CD1c-positive myeloid dendritic cell (primary cell): ENCODE measurements around the gene CENPP.

Experiments used
- DNase-seq: peaks from one replicate; pipeline ENCODE4 v3.0.0-alpha.2; 2016; ENCODE audit errors: extremely low spot score

CENPP gene

DNA sequence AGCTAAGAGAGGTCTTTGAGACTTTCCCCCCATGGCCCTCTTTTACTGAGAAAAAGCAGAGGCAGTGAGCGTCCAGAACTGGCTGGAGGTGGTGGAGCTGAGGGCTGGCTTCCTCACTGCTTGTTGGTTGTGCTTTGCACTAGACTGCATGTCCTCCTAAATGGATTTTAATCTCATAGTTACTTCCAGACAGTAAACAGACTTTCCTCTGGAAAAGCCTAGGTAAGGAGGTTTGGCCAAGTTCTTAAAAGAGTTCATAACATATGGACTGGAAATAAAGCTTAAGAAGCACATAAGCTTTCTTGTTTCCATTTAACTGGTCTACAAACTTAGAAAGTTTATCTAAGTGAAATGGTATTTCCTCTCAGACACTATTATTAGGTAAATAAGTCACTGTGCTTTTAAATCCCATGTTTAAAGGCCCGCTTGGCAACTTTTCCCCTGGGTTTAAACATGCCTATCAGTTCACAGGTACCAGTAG, 154.6 kb downstream of the CENPP start:
- DNase-seq = no peak

DNA sequence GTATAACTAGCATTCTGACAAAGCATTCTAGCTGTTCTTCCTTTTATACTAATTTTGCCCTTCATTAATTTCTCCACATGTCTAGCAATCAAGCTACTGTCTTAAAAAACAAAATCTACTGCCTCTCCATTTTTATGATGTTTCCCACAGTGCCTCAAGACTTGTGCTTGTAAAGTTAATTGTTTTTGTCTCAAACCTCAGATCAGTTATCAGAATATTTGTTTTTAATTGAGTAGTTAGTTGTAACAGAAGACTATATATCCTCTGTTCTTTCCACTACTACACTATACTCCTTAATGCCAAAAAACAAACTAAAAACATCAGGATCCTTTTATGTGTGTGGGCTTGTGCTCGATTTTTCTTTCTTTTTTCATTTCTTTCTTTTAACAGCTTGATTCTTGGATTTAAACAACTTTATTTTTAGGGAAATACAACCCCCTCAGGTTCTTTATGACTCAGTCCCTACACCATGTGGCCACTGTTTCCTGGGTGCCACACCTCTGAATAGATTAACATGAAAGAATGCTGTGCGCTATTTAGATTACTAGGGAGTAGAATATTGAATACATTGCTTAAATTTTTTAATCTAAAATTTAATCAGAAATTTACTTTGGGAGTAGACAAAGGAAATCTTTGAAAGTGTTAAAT, 155.4 kb downstream of the CENPP start:
- DNase-seq = peak; percentile 7

GRCh38 chr9:92482329-92482728, 156.6 kb downstream of the CENPP start, which contains the start of gene ASPN:
TSS of gene ASPN (minus strand) at chr9:92482506.
- DNase-seq = no peak

GRCh38 chr9:92482805-92483204, 157.1 kb downstream of the CENPP start:
- no peak for DNase-seq

- no peak for DNase-seq
These were observed 158.1 kb downstream of the CENPP start for GRCh38 chr9:92483627-92484545.

- no peak for DNase-seq
These were observed 158.8 kb downstream of the CENPP start for GRCh38 chr9:92484563-92484962.

GRCh38 chr9:92486371-92486770, 160.6 kb downstream of the CENPP start:
- no peak for DNase-seq

GRCh38 chr9:92488681-92489550, 163.2 kb downstream of the CENPP start:
- DNase-seq = no peak

DNA sequence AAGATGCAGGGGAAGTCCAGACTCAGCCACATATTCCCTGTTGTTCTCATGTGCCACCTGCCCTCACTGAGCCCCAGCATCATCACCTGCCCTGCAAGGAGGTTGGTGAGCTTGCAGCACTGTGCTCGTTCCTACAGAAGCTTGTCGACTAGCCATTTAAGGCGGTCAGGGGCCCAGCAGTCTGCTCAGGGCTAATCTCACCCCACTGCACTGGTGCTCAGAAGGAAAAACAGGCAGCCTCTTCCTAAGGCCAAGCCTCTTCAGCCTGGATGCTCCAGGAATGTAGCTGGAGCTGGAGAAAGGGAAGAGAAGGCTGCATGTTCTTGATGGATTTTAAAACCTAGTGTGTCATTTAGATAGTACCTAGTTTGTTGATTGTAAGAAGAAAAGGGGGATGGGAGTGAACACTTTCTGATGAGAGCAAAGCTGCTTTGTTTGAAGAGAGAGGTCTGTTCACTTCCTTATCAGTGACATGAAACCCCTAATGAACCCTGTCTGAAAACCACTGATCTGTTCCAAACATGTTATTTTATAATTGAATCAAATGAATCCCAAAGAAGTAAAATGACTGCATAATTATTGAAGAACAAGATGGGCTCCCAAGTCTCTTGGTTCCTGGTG, 167.1 kb downstream of the CENPP start:
- DNase-seq = no peak

- no peak for DNase-seq
These were observed 168.1 kb downstream of the CENPP start for GRCh38 chr9:92493749-92494387.

- DNase-seq = no peak
These were observed 169.1 kb downstream of the CENPP start for GRCh38 chr9:92494856-92495255.

GRCh38 chr9:92496396-92497176, 170.8 kb downstream of the CENPP start:
- no peak for DNase-seq

DNA sequence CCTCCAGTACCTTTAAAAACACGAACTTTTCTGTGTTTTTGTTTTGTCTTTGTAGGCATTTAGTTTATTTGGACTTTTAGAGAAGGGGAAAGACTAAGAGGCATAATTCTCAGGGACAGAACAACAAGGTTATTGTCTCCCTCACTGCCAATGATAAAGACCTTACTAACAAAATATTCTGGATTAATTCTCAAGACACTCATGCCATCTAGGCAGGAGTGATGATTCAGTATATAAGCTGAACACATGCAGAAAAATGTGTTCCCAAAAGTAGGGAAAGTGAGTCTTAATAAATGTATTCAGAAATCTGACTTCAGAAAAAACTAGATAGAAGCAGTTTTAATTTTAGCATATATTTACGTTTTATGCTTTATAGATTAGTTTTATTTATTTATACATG, 173.9 kb downstream of the CENPP start:
- no peak for DNase-seq

DNA sequence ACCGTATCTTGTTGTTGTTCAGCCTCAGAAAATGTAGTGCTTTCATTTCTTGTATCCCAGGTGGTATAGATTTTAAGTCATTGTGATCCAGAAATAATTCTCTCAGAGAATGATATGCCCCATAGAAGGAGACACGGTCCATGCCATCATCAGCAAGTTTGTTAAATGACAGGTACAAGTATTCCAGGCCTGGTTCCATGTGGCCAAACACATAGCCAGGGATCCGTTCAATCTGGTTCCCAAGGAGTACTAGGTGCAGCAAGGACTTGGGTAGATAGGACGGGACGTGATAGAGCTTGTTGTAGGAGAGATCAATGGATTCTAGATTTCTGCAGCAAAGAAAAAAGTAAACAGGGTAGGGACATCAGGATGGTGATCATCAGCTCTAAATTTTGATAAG, 175.0 kb downstream of the CENPP start:
- DNase-seq = no peak

GRCh38 chr9:92501671-92502393, 176.1 kb downstream of the CENPP start:
- peak; percentile 10 for DNase-seq

- no peak for DNase-seq
These were observed 177.4 kb downstream of the CENPP start for GRCh38 chr9:92503156-92503555.

DNA sequence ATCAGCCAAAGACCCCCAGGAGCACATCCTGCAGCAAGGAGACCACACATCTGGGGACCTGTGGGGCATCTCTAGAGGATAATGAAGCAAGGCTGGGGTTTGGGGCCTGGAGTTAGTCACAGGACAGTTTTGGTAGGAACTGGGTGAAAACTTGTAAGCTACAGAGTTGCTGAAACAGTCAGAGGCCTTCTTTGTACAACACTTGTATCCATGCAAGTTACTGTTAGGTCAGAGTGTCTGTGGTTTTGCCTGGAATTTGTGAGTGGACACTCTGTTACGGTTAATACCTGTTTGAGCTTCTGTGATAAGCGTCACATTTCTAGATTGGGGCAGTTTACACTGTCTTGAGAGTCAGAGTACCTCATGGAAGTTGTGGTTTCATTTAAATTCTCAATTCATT, 179.1 kb downstream of the CENPP start:
- DNase-seq = no peak

DNA sequence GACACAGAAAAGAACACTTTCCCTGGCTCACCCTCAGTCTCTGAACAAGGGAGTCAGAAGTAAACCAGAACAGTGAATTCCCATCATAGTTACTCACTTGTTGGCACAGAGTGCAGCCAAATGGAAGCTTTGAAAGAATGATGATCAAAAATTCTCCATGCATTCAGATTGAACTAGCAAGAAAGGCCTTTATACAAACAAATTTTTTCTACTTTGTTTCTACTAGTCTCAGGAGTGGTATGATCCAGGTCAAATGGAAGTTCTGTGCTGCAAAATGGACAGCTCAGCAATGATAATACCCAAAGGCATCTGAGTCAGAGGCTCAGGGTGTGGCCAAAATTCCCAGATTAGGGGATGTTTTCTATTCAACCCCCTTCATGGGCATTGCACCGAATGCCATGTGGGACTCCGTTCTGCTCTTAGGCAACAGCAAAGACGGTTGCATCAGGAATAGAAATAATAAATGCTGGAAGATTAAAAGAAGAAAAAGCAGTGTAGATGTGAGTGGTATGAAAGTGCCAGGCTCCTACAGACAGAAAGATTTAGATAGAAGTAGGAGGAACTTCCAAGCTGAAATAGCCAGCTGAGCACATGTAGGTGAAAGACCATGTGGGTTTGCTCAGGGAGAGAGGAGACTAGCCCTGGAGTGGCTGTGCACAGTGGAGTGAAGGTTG, 180.6 kb downstream of the CENPP start:
- no peak for DNase-seq

DNA sequence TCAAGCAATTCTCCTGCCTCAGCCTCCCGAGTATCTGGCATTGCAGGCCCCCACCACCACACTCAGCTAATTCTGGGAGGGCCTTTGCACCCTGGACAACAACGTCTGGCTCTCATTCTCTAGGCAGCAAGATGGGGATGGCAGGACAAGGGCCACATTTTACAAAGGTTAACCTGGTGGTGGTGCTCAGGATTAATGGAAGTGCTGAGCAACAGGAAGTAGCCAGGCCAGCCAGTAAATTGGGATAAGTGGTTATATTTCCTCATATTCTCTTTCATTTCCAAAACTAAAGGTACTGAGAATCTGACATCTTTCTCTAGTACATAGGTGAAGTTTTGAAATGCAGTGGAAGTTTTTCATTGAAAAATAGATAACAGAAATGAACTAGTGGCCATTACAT, 181.3 kb downstream of the CENPP start:
- no peak for DNase-seq
